ENCODE data around the gene GAREM1. TPM values are rescaled to one million over a fixed set of nuclear protein-coding genes. Genes with fewer than 3 reads are reported as not detected.

Gene GAREM1
- total RNA-seq, 4 donors from 2014 or later, result 10.8 to 32.5 (median 18.3) TPM

DNA sequence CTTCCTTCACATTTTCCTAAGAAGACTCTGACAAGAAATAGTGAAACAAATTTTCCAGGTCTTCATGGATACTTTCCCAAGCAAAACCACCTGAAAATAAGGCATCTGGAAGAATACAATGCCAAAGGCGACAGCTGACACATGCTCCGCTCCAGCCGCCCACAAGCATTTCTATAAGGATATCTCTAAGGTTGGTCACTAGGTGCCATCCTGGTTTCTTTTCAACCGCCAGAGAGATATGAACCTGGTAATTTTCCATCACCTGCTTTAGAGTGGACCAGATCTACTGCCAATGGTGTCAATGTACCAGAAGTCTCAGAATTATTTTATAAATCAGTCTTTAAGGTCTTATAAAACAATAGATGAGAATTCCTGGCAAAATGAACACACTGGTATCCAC, 97.2 kb downstream of the GAREM1 start:
- DNase-seq, result no peak
- TF ChIP-seq POLR2A (IDR thresholded peaks at IDR 0.05) (no peak), CTCF (IDR thresholded peaks at IDR 0.05) (no peak)
- 80 to 82% methylated on average over 4 of the region's 4 CpGs for WGBS, 2 donors
- Histone ChIP-seq H3K9me3 (no peaks in the 10 kb centered on the region), H3K36me3 (no peaks in the 10 kb centered on the region), H3K27me3 (no peaks in the 10 kb centered on the region), H3K4me3 (no peak overlapping the region), H3K4me1 (peaks cover 5 to 60% (median 17%) of the 10 kb centered on the region in 3 donors), H3K27ac (peak overlapping the region; percentile 70 to 94 (median 88))
- intact Hi-C loops (cut with DNase I), result no loop called here

- Histone ChIP-seq H3K27me3 (no peaks in the 10 kb centered on the region), H3K4me1 (peaks cover 11 to 66% (median 20%) of the 10 kb centered on the region in 3 donors), H3K9me3 (no peaks in the 10 kb centered on the region), H3K36me3 (no peaks in the 10 kb centered on the region), H3K4me3 (no peak overlapping the region), H3K27ac (peak overlapping the region; percentile 83 to 94 (median 88))
- no peak for DNase-seq
- no peak for TF ChIP-seq POLR2A (IDR thresholded peaks at IDR 0.05)
- no peak for TF ChIP-seq CTCF (IDR thresholded peaks at IDR 0.05)
- WGBS, 2 donors, result 32 to 47% methylated on average over 3 of the region's 3 CpGs
- intact Hi-C loops (cut with DNase I), result no loop called here
Observed at GRCh38 chr18:32372381-32373061, 98.2 kb downstream of the GAREM1 start.

DNA sequence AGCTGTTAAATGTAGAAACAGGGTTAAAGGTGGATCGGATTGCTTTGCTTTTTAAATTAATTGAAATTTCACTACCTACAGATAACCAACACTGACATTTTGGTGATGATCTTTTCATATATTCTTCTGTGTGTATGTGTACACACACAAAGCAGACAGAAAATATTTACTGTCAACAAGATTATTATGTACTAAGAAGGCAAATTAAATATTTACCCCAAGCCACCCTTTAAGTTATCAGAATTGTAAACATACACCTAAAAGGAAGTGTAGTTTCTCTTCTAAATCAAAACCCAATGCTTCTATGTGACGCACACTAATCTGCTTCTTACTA, 98.7 kb downstream of the GAREM1 start:
- no peak overlapping the region for H3K4me3 ChIP-seq
- peaks cover 13 to 71% (median 21%) of the 10 kb centered on the region in 3 donors for H3K4me1 ChIP-seq
- H3K27me3 ChIP-seq, result no peaks in the 10 kb centered on the region
- WGBS, 2 donors, result 16 to 18% methylated on average over 2 of the region's 2 CpGs
- no peak for TF ChIP-seq POLR2A (IDR thresholded peaks at IDR 0.05)
- peak overlapping the region; percentile 83 to 94 (median 88) for H3K27ac ChIP-seq
- H3K9me3 ChIP-seq, result no peaks in the 10 kb centered on the region
- H3K36me3 ChIP-seq, result no peaks in the 10 kb centered on the region
- intact Hi-C loops (cut with DNase I), result no loop called here
- DNase-seq, result no peak

GRCh38 chr18:32371384-32371783, 99.3 kb downstream of the GAREM1 start:
- H3K36me3 ChIP-seq, result no peaks in the 10 kb centered on the region
- WGBS, 2 donors, result 63 to 69% methylated on average over 2 of the region's 2 CpGs
- TF ChIP-seq CTCF (IDR thresholded peaks at IDR 0.05) (no peak), POLR2A (IDR thresholded peaks at IDR 0.05) (no peak)
- no peak overlapping the region for H3K4me3 ChIP-seq
- intact Hi-C loops (cut with DNase I), result no loop called here
- no peak for DNase-seq
- no peaks in the 10 kb centered on the region for H3K9me3 ChIP-seq
- H3K27me3 ChIP-seq, result no peaks in the 10 kb centered on the region
- H3K4me1 ChIP-seq, result peaks cover 13 to 78% (median 25%) of the 10 kb centered on the region in 3 donors
- peak overlapping the region; percentile 83 to 94 (median 88) for H3K27ac ChIP-seq

GRCh38 chr18:32368991-32369390, 101.7 kb downstream of the GAREM1 start:
- intact Hi-C loops (cut with DNase I), result no loop called here
- TF ChIP-seq POLR2A (IDR thresholded peaks at IDR 0.05), result no peak
- no peak for TF ChIP-seq CTCF (IDR thresholded peaks at IDR 0.05)
- 91 to 92% methylated on average over 4 of the region's 4 CpGs for WGBS, 2 donors
- H3K9me3 ChIP-seq, result no peaks in the 10 kb centered on the region
- no peak overlapping the region for H3K4me3 ChIP-seq
- H3K27me3 ChIP-seq, result no peaks in the 10 kb centered on the region
- H3K27ac ChIP-seq, result peak overlapping the region in 2 of 4 donors; percentile 59 to 70
- no peak for DNase-seq
- H3K4me1 ChIP-seq, result peaks cover 13 to 75% (median 25%) of the 10 kb centered on the region in 3 donors
- H3K36me3 ChIP-seq, result no peaks in the 10 kb centered on the region
